Esophagus muscularis mucosa (tissue), 4 donors: ENCODE data around the gene GAL. TPM values are rescaled to one million over a fixed set of nuclear protein-coding genes. Genes with fewer than 3 reads are reported as not detected.

Experiments
- DNase-seq: peaks from one replicate; pipeline ENCODE4 v3.0.0-alpha.2; 2017; ENCODE audit errors: extremely low spot score
- H3K27ac ChIP-seq, 4 donors: fragments of 200-600 bp; sonication (generic); replicated peaks in 1 of 4; 1 replicate in 3 of 4; 2 replicates in 1 of 4; pipeline ENCODE4 v1.5.1; 2016 to 2019; ENCODE audit warnings: mild to moderate bottlenecking in 1 of 4
- H3K27me3 ChIP-seq, 4 donors: fragments of 200-600 bp; sonication (generic); one replicate each; pipeline versions ENCODE4 v1.5.1 to v1.6.0; 2016 to 2019
- H3K36me3 ChIP-seq, 4 donors: fragments of 200-600 bp; sonication (generic); one replicate each; pipeline ENCODE4 v1.5.1; 2016 to 2019
- H3K4me1 ChIP-seq, 4 donors: fragments of 200-600 bp; sonication (generic); one replicate each; pipeline ENCODE4 v1.5.1; 2016 to 2019
- H3K4me3 ChIP-seq, 4 donors: fragments of 200-600 bp; sonication (generic); 1 replicate in 2 of 4; 2 replicates in 2 of 4; pipeline ENCODE4 v1.5.1; 2016 to 2019; ENCODE audit warnings: mild to moderate bottlenecking in 4 of 4, moderate library complexity in 1 of 4
- H3K9me3 ChIP-seq, 4 donors: fragments of 200-600 bp; sonication (generic); 1 replicate in 3 of 4; 2 replicates in 1 of 4; pipeline ENCODE4 v1.5.1; 2016 to 2019
- EP300 ChIP-seq: sonication (generic); formaldehyde crosslinking; IDR thresholded peaks from one replicate; pipeline ENCODE4 v1.6.1; 2017; ENCODE audit warnings: antibody characterized with exemption
- POLR2A ChIP-seq: fragments of 450-650 bp; IDR thresholded peaks from one replicate; pipeline ENCODE4 v1.6.1; 2017; ENCODE audit warnings: antibody characterized with exemption, moderate library complexity, mild to moderate bottlenecking, low read depth
- POLR2AphosphoS5 ChIP-seq, 2 donors: sonication (generic); formaldehyde crosslinking; IDR thresholded peaks; one replicate each; pipeline ENCODE4 v1.6.1; 2017; ENCODE audit warnings: antibody characterized with exemption in 2 of 2
- WGBS: methylation state at CpG from one replicate; pipeline ENCODE4 v1.1.5; 2018; 5-methylcytosine and 5-hydroxymethylcytosine counted together
- intact Hi-C: fragments of 100-400 bp; cut with DNase I; formaldehyde crosslinking; loops from one replicate; pipeline ENCODE4 v1.15.1; 2023
- total RNA-seq, 4 donors: library from RNA; depleted of rRNA; stranded (reverse); fragments of >200 nt; gene quantifications; one replicate each; pipeline versions ENCODE4 v1.1.0 to v1.2.1, GENCODE V29; 2016
- TF ChIP-seq, protein P1 (sequence below), 3 experiments: fragments of 200-600 bp in 2 of 3; fragments of 450-650 bp in 1 of 3; sonication (generic) in 2 of 3; IDR thresholded peaks; one replicate each; pipeline ENCODE4 v1.5.1; 2017 to 2019; ENCODE audit warnings: antibody characterized with exemption in 3 of 3, mild to moderate bottlenecking in 2 of 3, moderate library complexity in 1 of 3

Gene GAL
- total RNA-seq, 4 donors from 2014 or later, result 6.0 to 10.2 (median 8.1) TPM; not detected in 1

- Histone ChIP-seq H3K4me3 (no peak overlapping the region), H3K36me3 (no peaks in the 10 kb centered on the region), H3K9me3 (no peaks in the 10 kb centered on the region), H3K27ac (no peak overlapping the region), H3K27me3 (peaks cover 0 to 40% (median 0%) of the 10 kb centered on the region in 4 donors), H3K4me1 (peaks cover 0 to 8% (median 6%) of the 10 kb centered on the region in 4 donors)
- 33% methylated on average over 16 of the region's 16 CpGs for WGBS
- no peak for DNase-seq
- TF ChIP-seq EP300 (no peak), POLR2A (no peak)
- TF ChIP-seq, protein P1, sequence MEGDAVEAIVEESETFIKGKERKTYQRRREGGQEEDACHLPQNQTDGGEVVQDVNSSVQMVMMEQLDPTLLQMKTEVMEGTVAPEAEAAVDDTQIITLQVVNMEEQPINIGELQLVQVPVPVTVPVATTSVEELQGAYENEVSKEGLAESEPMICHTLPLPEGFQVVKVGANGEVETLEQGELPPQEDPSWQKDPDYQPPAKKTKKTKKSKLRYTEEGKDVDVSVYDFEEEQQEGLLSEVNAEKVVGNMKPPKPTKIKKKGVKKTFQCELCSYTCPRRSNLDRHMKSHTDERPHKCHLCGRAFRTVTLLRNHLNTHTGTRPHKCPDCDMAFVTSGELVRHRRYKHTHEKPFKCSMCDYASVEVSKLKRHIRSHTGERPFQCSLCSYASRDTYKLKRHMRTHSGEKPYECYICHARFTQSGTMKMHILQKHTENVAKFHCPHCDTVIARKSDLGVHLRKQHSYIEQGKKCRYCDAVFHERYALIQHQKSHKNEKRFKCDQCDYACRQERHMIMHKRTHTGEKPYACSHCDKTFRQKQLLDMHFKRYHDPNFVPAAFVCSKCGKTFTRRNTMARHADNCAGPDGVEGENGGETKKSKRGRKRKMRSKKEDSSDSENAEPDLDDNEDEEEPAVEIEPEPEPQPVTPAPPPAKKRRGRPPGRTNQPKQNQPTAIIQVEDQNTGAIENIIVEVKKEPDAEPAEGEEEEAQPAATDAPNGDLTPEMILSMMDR (IDR thresholded peaks at IDR 0.05), result no peak
- intact Hi-C loops, result no loop called here
Observed at GRCh38 chr11:68704887-68705286, 20.5 kb downstream of the GAL start.

DNA sequence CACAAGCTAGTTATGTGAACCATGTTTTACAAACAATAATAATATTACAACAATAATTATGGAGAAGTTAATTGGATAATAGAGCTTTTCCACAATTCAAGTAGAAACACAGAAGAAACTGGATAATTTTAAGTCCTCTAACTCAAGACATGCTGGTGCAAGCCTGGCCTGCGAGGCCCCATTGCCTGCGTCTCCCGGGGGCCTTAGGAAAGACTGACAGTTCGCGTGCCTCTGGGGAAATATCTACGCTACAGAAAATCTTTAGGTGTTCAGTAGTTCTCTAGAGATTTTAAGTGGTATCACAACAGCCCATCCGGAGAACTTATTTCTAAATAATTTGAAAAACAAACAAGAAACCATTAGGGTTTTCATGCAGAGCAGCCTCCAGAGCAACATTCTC is 23.2 kb downstream of the GAL start:
- peaks cover 0 to 38% (median 0%) of the 10 kb centered on the region in 4 donors for H3K27me3 ChIP-seq
- WGBS, result 88% methylated on average over 7 of the region's 7 CpGs
- H3K36me3 ChIP-seq, result no peaks in the 10 kb centered on the region
- no peaks in the 10 kb centered on the region for H3K9me3 ChIP-seq
- no peak overlapping the region for H3K4me3 ChIP-seq
- no peak for DNase-seq
- TF ChIP-seq POLR2AphosphoS5 (IDR thresholded peaks at IDR 0.05), result no peak
- H3K4me1 ChIP-seq, result peaks cover 0 to 8% (median 6%) of the 10 kb centered on the region in 4 donors
- intact Hi-C loops, result no loop called here
- no peak overlapping the region for H3K27ac ChIP-seq

DNA sequence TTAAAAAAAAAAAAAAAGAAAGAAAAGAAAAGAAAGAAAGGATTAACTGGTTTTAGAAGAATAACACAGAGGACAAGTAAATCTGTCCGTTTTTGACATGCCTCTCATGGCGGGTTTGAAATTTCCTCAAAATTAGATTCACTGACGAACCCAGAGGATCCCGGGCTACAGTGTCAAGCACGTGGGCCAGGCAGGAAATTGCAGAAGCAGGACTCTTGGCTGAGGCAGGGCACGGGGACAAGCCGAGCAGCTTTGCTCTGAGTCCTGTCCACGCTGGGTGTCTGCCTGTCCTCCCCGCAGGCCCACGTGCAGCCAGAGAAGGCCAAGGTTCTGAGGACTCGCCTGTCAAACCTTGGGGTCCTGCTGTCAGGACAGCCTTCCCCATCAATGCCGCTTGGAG is 24.7 kb downstream of the GAL start:
- intact Hi-C loops, result no loop called here
- Histone ChIP-seq H3K27me3 (peaks cover 0 to 30% (median 0%) of the 10 kb centered on the region in 4 donors), H3K4me1 (peaks cover 0 to 8% (median 6%) of the 10 kb centered on the region in 4 donors), H3K9me3 (no peaks in the 10 kb centered on the region), H3K36me3 (no peaks in the 10 kb centered on the region), H3K4me3 (no peak overlapping the region), H3K27ac (no peak overlapping the region)
- TF ChIP-seq, protein P1 (IDR thresholded peaks at IDR 0.05), result no peak
- TF ChIP-seq POLR2AphosphoS5 (IDR thresholded peaks at IDR 0.05), result no peak
- no peak for TF ChIP-seq POLR2A
- TF ChIP-seq EP300, result no peak
- WGBS, result 80% methylated on average over 12 of the region's 12 CpGs
- no peak for DNase-seq

DNA sequence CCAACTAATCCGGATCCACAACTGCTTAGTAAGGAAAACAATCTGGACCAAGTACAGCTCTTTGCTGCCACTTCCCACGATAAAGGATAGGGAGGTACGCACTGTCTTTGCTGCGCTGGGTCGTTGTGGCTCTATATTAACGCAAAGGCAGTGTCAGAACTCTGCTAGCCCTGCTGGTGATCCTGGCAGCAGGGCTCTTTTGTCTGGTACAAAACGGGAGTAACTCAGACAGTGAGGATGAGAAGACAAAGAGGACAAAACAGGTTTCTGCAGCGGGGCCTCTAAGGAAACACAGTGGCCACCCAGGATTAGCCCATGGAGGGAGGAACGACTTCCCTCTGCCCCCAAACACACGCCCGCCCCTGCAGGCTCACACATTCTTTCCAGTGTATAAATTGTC is 26.1 kb downstream of the GAL start:
- no peak for DNase-seq
- Histone ChIP-seq H3K36me3 (no peaks in the 10 kb centered on the region), H3K4me1 (peaks cover 0 to under 1% (median under 1%) of the 10 kb centered on the region in 4 donors), H3K4me3 (no peak overlapping the region), H3K27me3 (peaks cover 0 to 28% (median 0%) of the 10 kb centered on the region in 4 donors), H3K27ac (no peak overlapping the region), H3K9me3 (no peaks in the 10 kb centered on the region)
- TF ChIP-seq POLR2AphosphoS5 (IDR thresholded peaks at IDR 0.05) (no peak), POLR2A (no peak), EP300 (no peak)
- TF ChIP-seq, protein P1 (IDR thresholded peaks at IDR 0.05), result no peak
- intact Hi-C loops, result no loop called here
- WGBS, result 85% methylated on average over 11 of the region's 11 CpGs

DNA sequence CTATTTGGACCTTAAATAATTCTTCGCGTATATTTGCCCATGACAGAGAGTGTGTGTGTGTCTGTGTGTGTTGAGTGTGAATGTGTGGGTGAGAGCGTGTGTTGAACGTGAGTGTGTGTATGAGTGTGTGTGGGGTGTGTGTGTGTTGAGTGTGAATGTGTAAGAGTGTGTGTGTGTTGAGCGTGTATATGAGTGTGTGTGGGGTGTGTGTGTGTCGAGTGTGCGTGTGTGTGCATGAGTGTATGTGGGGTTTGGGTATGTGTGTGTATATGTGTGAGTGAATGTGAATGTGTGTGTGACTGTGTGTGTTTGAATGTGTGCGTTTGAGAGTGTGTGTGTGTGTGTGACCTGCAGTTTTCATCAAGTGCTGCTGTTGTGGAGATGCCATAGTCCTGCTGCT is 26.8 kb downstream of the GAL start:
- Histone ChIP-seq H3K9me3 (no peaks in the 10 kb centered on the region), H3K36me3 (no peaks in the 10 kb centered on the region), H3K4me1 (no peaks in the 10 kb centered on the region), H3K27me3 (peaks cover 0 to 23% (median 0%) of the 10 kb centered on the region in 4 donors), H3K27ac (no peak overlapping the region), H3K4me3 (no peak overlapping the region)
- DNase-seq, result no peak
- TF ChIP-seq POLR2A, result no peak
- TF ChIP-seq, protein P1 (IDR thresholded peaks at IDR 0.05), result no peak
- intact Hi-C loops, result no loop called here
- 95% methylated on average over 8 of the region's 8 CpGs for WGBS
